ENCODE measurements around the gene LRRC3. TPM values are rescaled to one million over a fixed set of nuclear protein-coding genes. Genes with fewer than 3 reads are reported as not detected.

Gene LRRC3
- total RNA-seq, 1 experiment from 2014 or later: 5.7 TPM

DNA sequence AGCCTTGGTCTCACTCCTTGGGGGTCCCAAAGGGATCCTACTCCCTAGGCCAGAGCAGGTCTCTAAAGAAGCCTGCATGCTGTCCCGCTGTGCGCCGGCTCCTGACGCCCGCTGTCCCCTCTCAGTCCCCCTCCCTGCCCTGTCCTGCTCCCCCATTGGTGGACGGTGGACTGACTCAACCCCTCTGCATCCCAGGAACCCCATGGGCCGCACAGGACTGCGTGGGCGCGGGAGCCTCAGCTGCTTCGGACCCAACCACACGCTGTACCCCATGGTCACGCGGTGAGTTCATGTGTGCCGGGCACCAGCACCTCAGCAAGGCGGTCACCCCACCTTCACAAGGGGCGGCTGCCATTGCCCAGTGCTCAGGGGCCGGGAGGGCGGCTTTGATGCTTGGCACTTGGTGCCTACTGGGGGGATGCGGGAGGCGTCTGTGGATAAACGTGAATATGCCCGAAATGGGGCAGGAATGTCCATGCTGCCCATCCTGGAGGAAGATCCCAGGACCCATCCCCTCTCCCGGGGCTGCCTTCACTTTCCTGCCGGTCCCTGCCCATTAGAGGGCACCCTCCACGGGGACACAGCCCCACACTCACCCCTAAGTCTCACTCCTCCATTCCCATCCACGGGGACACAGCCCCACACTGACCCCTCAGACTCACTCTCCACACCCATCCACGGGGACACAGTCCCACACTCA is 20.2 kb upstream of the LRRC3 start:
- Mint-ChIP-seq H3K4me3 (no peak overlapping the region), H3K4me1 (no peaks in the 10 kb centered on the region), H3K27ac (no peak overlapping the region), H3K9me3 (peaks cover 13% of the 10 kb centered on the region), H3K36me3 (peaks cover 4% of the 10 kb centered on the region; the same call in 1 of the 2 replicates), H3K27me3 (ENCODE audit: low read depth) (no peaks in the 10 kb centered on the region)
- ATAC-seq: no peak
- DNase-seq (ENCODE audit: low spot score): no peak
- ChIA-PET POLR2A (no interaction called here), CTCF (interaction anchor here (1.1 kb wide), 1 partner anchor 66 kb away, joined by 3 read pairs; no protein-coding TSS in a partner anchor)
- TF ChIP-seq, protein P1, sequence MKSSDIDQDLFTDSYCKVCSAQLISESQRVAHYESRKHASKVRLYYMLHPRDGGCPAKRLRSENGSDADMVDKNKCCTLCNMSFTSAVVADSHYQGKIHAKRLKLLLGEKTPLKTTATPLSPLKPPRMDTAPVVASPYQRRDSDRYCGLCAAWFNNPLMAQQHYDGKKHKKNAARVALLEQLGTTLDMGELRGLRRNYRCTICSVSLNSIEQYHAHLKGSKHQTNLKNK (CRISPR knock-in tag; IDR thresholded peaks at IDR 0.05): no peak
- no peak for TF ChIP-seq ZNF121 (CRISPR knock-in tag; IDR thresholded peaks at IDR 0.05)
- no peak for TF ChIP-seq TCF7 (CRISPR knock-in tag; IDR thresholded peaks at IDR 0.05; ENCODE audit: low read depth)
- TF ChIP-seq, protein P2, sequence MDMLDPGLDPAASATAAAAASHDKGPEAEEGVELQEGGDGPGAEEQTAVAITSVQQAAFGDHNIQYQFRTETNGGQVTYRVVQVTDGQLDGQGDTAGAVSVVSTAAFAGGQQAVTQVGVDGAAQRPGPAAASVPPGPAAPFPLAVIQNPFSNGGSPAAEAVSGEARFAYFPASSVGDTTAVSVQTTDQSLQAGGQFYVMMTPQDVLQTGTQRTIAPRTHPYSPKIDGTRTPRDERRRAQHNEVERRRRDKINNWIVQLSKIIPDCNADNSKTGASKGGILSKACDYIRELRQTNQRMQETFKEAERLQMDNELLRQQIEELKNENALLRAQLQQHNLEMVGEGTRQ (CRISPR knock-in tag; IDR thresholded peaks at IDR 0.05): no peak
- no peak for TF ChIP-seq CBFB (CRISPR knock-in tag; IDR thresholded peaks at IDR 0.05; ENCODE audit: low read depth)
- TF ChIP-seq, protein P3, sequence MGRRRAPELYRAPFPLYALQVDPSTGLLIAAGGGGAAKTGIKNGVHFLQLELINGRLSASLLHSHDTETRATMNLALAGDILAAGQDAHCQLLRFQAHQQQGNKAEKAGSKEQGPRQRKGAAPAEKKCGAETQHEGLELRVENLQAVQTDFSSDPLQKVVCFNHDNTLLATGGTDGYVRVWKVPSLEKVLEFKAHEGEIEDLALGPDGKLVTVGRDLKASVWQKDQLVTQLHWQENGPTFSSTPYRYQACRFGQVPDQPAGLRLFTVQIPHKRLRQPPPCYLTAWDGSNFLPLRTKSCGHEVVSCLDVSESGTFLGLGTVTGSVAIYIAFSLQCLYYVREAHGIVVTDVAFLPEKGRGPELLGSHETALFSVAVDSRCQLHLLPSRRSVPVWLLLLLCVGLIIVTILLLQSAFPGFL (CRISPR knock-in tag; IDR thresholded peaks at IDR 0.05; ENCODE audit: borderline replicate concordance): no peak
- TF ChIP-seq, protein P4, sequence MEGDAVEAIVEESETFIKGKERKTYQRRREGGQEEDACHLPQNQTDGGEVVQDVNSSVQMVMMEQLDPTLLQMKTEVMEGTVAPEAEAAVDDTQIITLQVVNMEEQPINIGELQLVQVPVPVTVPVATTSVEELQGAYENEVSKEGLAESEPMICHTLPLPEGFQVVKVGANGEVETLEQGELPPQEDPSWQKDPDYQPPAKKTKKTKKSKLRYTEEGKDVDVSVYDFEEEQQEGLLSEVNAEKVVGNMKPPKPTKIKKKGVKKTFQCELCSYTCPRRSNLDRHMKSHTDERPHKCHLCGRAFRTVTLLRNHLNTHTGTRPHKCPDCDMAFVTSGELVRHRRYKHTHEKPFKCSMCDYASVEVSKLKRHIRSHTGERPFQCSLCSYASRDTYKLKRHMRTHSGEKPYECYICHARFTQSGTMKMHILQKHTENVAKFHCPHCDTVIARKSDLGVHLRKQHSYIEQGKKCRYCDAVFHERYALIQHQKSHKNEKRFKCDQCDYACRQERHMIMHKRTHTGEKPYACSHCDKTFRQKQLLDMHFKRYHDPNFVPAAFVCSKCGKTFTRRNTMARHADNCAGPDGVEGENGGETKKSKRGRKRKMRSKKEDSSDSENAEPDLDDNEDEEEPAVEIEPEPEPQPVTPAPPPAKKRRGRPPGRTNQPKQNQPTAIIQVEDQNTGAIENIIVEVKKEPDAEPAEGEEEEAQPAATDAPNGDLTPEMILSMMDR (IDR thresholded peaks at IDR 0.05): no peak
- no peak for TF ChIP-seq OVOL2 (CRISPR knock-in tag; IDR thresholded peaks at IDR 0.05; ENCODE audit: borderline replicate concordance)
- TF ChIP-seq, protein P5, sequence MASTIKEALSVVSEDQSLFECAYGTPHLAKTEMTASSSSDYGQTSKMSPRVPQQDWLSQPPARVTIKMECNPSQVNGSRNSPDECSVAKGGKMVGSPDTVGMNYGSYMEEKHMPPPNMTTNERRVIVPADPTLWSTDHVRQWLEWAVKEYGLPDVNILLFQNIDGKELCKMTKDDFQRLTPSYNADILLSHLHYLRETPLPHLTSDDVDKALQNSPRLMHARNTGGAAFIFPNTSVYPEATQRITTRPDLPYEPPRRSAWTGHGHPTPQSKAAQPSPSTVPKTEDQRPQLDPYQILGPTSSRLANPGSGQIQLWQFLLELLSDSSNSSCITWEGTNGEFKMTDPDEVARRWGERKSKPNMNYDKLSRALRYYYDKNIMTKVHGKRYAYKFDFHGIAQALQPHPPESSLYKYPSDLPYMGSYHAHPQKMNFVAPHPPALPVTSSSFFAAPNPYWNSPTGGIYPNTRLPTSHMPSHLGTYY (CRISPR knock-in tag; IDR thresholded peaks at IDR 0.05): no peak
- TF ChIP-seq MYBL2 (CRISPR knock-in tag; IDR thresholded peaks at IDR 0.05): no peak
- TF ChIP-seq, protein P6, sequence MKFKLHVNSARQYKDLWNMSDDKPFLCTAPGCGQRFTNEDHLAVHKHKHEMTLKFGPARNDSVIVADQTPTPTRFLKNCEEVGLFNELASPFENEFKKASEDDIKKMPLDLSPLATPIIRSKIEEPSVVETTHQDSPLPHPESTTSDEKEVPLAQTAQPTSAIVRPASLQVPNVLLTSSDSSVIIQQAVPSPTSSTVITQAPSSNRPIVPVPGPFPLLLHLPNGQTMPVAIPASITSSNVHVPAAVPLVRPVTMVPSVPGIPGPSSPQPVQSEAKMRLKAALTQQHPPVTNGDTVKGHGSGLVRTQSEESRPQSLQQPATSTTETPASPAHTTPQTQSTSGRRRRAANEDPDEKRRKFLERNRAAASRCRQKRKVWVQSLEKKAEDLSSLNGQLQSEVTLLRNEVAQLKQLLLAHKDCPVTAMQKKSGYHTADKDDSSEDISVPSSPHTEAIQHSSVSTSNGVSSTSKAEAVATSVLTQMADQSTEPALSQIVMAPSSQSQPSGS (CRISPR knock-in tag; IDR thresholded peaks at IDR 0.05; ENCODE audit: borderline replicate concordance, low read depth): no peak
- TF ChIP-seq JUN (CRISPR knock-in tag; IDR thresholded peaks at IDR 0.05): no peak
- TF ChIP-seq HMGA2 (CRISPR knock-in tag; IDR thresholded peaks at IDR 0.05): no peak
- TF ChIP-seq, protein P7, sequence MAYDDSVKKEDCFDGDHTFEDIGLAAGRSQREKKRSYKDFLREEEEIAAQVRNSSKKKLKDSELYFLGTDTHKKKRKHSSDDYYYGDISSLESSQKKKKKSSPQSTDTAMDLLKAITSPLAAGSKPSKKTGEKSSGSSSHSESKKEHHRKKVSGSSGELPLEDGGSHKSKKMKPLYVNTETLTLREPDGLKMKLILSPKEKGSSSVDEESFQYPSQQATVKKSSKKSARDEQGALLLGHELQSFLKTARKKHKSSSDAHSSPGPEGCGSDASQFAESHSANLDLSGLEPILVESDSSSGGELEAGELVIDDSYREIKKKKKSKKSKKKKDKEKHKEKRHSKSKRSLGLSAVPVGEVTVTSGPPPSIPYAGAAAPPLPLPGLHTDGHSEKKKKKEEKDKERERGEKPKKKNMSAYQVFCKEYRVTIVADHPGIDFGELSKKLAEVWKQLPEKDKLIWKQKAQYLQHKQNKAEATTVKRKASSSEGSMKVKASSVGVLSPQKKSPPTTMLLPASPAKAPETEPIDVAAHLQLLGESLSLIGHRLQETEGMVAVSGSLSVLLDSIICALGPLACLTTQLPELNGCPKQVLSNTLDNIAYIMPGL (CRISPR knock-in tag; IDR thresholded peaks at IDR 0.05): no peak
- no peak for TF ChIP-seq ESRRA (CRISPR knock-in tag; IDR thresholded peaks at IDR 0.05; ENCODE audit: borderline replicate concordance)
- TF ChIP-seq, protein P8, sequence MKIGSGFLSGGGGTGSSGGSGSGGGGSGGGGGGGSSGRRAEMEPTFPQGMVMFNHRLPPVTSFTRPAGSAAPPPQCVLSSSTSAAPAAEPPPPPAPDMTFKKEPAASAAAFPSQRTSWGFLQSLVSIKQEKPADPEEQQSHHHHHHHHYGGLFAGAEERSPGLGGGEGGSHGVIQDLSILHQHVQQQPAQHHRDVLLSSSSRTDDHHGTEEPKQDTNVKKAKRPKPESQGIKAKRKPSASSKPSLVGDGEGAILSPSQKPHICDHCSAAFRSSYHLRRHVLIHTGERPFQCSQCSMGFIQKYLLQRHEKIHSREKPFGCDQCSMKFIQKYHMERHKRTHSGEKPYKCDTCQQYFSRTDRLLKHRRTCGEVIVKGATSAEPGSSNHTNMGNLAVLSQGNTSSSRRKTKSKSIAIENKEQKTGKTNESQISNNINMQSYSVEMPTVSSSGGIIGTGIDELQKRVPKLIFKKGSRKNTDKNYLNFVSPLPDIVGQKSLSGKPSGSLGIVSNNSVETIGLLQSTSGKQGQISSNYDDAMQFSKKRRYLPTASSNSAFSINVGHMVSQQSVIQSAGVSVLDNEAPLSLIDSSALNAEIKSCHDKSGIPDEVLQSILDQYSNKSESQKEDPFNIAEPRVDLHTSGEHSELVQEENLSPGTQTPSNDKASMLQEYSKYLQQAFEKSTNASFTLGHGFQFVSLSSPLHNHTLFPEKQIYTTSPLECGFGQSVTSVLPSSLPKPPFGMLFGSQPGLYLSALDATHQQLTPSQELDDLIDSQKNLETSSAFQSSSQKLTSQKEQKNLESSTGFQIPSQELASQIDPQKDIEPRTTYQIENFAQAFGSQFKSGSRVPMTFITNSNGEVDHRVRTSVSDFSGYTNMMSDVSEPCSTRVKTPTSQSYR (CRISPR knock-in tag; IDR thresholded peaks at IDR 0.05): no peak
- no peak for TF ChIP-seq GRHL2 (CRISPR knock-in tag; IDR thresholded peaks at IDR 0.05; ENCODE audit: insufficient replicate concordance, severe bottlenecking)
- TF ChIP-seq GTF2I (CRISPR knock-in tag; conservative IDR thresholded peaks at IDR 0.05): no peak
- TF ChIP-seq, protein P9, sequence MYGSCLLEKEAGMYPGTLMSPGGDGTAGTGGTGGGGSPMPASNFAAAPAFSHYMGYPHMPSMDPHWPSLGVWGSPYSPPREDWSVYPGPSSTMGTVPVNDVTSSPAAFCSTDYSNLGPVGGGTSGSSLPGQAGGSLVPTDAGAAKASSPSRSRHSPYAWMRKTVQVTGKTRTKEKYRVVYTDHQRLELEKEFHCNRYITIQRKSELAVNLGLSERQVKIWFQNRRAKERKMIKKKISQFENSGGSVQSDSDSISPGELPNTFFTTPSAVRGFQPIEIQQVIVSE (CRISPR knock-in tag; IDR thresholded peaks at IDR 0.05; ENCODE audit: borderline replicate concordance): no peak
- TF ChIP-seq CREB1 (CRISPR knock-in tag; IDR thresholded peaks at IDR 0.05): no peak
